ENCODE measurements around the gene CCDC102A. TPM values are rescaled to one million over a fixed set of nuclear protein-coding genes. Genes with fewer than 3 reads are reported as not detected.

CCDC102A gene
- total RNA-seq, 1 experiment from 2014 or later = 4.5 TPM

DNA sequence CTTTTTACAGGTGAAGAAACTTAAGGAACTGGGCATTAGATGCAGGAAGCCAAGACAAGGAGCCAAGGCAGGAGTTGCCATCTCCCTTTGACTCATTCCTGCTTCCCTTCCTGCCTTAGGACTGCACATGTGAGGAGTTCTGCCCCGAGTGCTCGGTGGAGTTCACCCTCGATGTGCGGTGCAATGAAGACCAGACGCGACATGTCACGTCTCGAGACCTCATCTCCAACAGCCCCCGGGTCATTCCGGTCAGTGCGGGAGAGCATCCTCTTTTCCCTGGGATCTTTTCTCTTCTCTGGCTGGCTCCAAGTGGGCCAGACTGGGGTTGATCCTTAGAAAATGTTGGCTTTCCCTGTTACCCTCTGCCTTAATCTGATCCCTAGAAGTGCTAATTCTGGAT lies 67.3 kb downstream of the CCDC102A start:
- no peak for TF ChIP-seq SRF (IDR thresholded peaks at IDR 0.05; ENCODE audit: low read depth)
- no peak for TF ChIP-seq SIN3A (IDR thresholded peaks at IDR 0.05; ENCODE audit: low read depth)
- no peak for TF ChIP-seq YY1 (IDR thresholded peaks at IDR 0.05; ENCODE audit: extremely low read depth, insufficient replicate concordance, low read depth, low read length)
- no peak for TF ChIP-seq POLR2AphosphoS5 (IDR thresholded peaks at IDR 0.05; ENCODE audit: low read depth, low read length)
- TF ChIP-seq POLR2A (IDR thresholded peaks at IDR 0.05; ENCODE audit: borderline replicate concordance, extremely low read depth, insufficient read depth, insufficient read length) = no peak
- TF ChIP-seq, protein P1, sequence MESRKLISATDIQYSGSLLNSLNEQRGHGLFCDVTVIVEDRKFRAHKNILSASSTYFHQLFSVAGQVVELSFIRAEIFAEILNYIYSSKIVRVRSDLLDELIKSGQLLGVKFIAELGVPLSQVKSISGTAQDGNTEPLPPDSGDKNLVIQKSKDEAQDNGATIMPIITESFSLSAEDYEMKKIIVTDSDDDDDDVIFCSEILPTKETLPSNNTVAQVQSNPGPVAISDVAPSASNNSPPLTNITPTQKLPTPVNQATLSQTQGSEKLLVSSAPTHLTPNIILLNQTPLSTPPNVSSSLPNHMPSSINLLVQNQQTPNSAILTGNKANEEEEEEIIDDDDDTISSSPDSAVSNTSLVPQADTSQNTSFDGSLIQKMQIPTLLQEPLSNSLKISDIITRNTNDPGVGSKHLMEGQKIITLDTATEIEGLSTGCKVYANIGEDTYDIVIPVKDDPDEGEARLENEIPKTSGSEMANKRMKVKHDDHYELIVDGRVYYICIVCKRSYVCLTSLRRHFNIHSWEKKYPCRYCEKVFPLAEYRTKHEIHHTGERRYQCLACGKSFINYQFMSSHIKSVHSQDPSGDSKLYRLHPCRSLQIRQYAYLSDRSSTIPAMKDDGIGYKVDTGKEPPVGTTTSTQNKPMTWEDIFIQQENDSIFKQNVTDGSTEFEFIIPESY (IDR thresholded peaks at IDR 0.05; ENCODE audit: extremely low read depth, insufficient replicate concordance, low read length) = no peak
- TF ChIP-seq EZH2phosphoT487 (IDR thresholded peaks at IDR 0.05; ENCODE audit: borderline replicate concordance) = no peak
- no peak for TF ChIP-seq CBX3 (IDR thresholded peaks at IDR 0.05; ENCODE audit: low read depth)
- no peak for TF ChIP-seq ELF1 (IDR thresholded peaks at IDR 0.05; ENCODE audit: borderline replicate concordance, low read depth)
- no peak for TF ChIP-seq CEBPB (IDR thresholded peaks at IDR 0.05; ENCODE audit: low read depth)
- TF ChIP-seq FOSL1 (IDR thresholded peaks at IDR 0.05; ENCODE audit: low read depth) = no peak
- TF ChIP-seq ZFX (IDR thresholded peaks at IDR 0.05) = no peak
- TF ChIP-seq EZH2 (IDR thresholded peaks at IDR 0.05) = no peak
- TF ChIP-seq EGR1 (IDR thresholded peaks at IDR 0.05; ENCODE audit: low read depth) = no peak
- TF ChIP-seq, protein P2, sequence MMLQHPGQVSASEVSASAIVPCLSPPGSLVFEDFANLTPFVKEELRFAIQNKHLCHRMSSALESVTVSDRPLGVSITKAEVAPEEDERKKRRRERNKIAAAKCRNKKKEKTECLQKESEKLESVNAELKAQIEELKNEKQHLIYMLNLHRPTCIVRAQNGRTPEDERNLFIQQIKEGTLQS (IDR thresholded peaks at IDR 0.05) = no peak
- no peak for TF ChIP-seq CTCF (IDR thresholded peaks at IDR 0.05 in 2 of 3, conservative IDR thresholded peaks at IDR 0.05 in 1 of 3; ENCODE audit: borderline replicate concordance in 1 of 3, insufficient read depth in 1 of 3, low read depth in 2 of 3, low read length in 2 of 3)
- TF ChIP-seq, protein P3, sequence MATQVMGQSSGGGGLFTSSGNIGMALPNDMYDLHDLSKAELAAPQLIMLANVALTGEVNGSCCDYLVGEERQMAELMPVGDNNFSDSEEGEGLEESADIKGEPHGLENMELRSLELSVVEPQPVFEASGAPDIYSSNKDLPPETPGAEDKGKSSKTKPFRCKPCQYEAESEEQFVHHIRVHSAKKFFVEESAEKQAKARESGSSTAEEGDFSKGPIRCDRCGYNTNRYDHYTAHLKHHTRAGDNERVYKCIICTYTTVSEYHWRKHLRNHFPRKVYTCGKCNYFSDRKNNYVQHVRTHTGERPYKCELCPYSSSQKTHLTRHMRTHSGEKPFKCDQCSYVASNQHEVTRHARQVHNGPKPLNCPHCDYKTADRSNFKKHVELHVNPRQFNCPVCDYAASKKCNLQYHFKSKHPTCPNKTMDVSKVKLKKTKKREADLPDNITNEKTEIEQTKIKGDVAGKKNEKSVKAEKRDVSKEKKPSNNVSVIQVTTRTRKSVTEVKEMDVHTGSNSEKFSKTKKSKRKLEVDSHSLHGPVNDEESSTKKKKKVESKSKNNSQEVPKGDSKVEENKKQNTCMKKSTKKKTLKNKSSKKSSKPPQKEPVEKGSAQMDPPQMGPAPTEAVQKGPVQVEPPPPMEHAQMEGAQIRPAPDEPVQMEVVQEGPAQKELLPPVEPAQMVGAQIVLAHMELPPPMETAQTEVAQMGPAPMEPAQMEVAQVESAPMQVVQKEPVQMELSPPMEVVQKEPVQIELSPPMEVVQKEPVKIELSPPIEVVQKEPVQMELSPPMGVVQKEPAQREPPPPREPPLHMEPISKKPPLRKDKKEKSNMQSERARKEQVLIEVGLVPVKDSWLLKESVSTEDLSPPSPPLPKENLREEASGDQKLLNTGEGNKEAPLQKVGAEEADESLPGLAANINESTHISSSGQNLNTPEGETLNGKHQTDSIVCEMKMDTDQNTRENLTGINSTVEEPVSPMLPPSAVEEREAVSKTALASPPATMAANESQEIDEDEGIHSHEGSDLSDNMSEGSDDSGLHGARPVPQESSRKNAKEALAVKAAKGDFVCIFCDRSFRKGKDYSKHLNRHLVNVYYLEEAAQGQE (IDR thresholded peaks at IDR 0.05; ENCODE audit: low read depth) = no peak
- TF ChIP-seq ZNF274 (IDR thresholded peaks at IDR 0.05; ENCODE audit: low read depth, low read length) = no peak
- TF ChIP-seq JUND (IDR thresholded peaks at IDR 0.05) = no peak
- Histone ChIP-seq H4K20me1 (ENCODE audit: insufficient read depth) (no peaks in the 10 kb centered on the region), H3K79me2 (ENCODE audit: insufficient read depth, low read length) (peaks cover 23% of the 10 kb centered on the region), H3K27me3 (ENCODE audit: insufficient read depth, low read length) (no peaks in the 10 kb centered on the region), H3K36me3 (ENCODE audit: control insufficient read depth in 1 of 2, insufficient read depth in 2 of 2, low read length in 2 of 2) (peaks cover 58 to 74% of the 10 kb centered on the region in 2 experiments; a peak in 3 of 4 replicates), H3K27ac (ENCODE audit: low read depth, low read length) (no peak overlapping the region), H3K9me3 (ENCODE audit: control insufficient read depth in 1 of 2, insufficient read depth in 1 of 2, low read depth in 1 of 2, low read length in 2 of 2) (no peaks in the 10 kb centered on the region), H3K9ac (ENCODE audit: low read length) (no peak overlapping the region), H3K4me3 (replicated peaks in 1 of 2; ENCODE audit: low read depth in 1 of 2, low read length in 2 of 2) (no peak overlapping the region), H3K9me2 (ENCODE audit: insufficient read depth) (no peaks in the 10 kb centered on the region), H3K4me1 (ENCODE audit: control insufficient read depth in 1 of 2, insufficient read depth in 2 of 2, low read length in 2 of 2) (peaks cover under 1% of the 10 kb centered on the region in 2 experiments; a peak in 1 of 4 replicates), H3K4me2 (ENCODE audit: low read length) (no peak overlapping the region), H2AFZ (ENCODE audit: low read depth, low read length, poor library complexity, severe bottlenecking) (no peak overlapping the region)
- ChIA-PET RAD21 (ENCODE audit: low non-redundant PET in 1 of 2, low total read pairs in 2 of 2, uncharacterized antibody in 2 of 2, unreplicated experiment in 2 of 2) (no interaction called here), POLR2A (no interaction called here), CTCF (no interaction called here)
- ATAC-seq (no peak), DNase-seq (ENCODE audit: low read depth, low spot score) (no peak)
- no TSS peak for BruUV-seq (replicated peaks)
- intact Hi-C loops (cut with micrococcal nuclease) = no loop called here

All from HCT116 (cell line).